IPS-NIHi11 (cell line): Measurements from ENCODE around the gene CNPY1.
A peak's percentile ranks its signal among the peaks of the same experiment; 100 is the strongest.

ENCODE experiments used
- DNase-seq: peaks from one replicate; pipeline ENCODE4 v3.0.0; 2012; ENCODE audit warnings: mixed read lengths, low spot score

The CNPY1 gene

GRCh38 chr7:155558961-155559360, 12.6 kb upstream of the CNPY1 start:
- no peak for DNase-seq

GRCh38 chr7:155558351-155558750, 12.0 kb upstream of the CNPY1 start:
- DNase-seq = no peak

GRCh38 chr7:155557778-155558177, 11.4 kb upstream of the CNPY1 start:
- DNase-seq = no peak

GRCh38 chr7:155556763-155557162, 10.4 kb upstream of the CNPY1 start:
- no peak for DNase-seq

- DNase-seq = no peak
Measured at GRCh38 chr7:155555116-155555695, 8.8 kb upstream of the CNPY1 start.

- DNase-seq = no peak
Measured at GRCh38 chr7:155553871-155554270, 7.5 kb upstream of the CNPY1 start.

GRCh38 chr7:155551785-155552611, 5.6 kb upstream of the CNPY1 start:
- DNase-seq = no peak

GRCh38 chr7:155550916-155551315, 4.6 kb upstream of the CNPY1 start:
- DNase-seq = no peak

- DNase-seq = no peak
Measured at GRCh38 chr7:155549226-155549625, 2.9 kb upstream of the CNPY1 start.

- no peak for DNase-seq
Measured at GRCh38 chr7:155547161-155547791, 917 bp upstream of the CNPY1 start.

GRCh38 chr7:155545348-155545747, 1.0 kb downstream of the CNPY1 start:
- no peak for DNase-seq

- DNase-seq = no peak
Measured at GRCh38 chr7:155544485-155544884, 1.9 kb downstream of the CNPY1 start.

- no peak for DNase-seq
Measured at GRCh38 chr7:155543926-155544325, 2.4 kb downstream of the CNPY1 start.

GRCh38 chr7:155543011-155543876, 3.1 kb downstream of the CNPY1 start:
- no peak for DNase-seq

GRCh38 chr7:155541986-155542675, 4.2 kb downstream of the CNPY1 start:
- DNase-seq = no peak

GRCh38 chr7:155540553-155540952, 5.8 kb downstream of the CNPY1 start:
- DNase-seq = no peak

- no peak for DNase-seq
Measured at GRCh38 chr7:155538293-155538692, 8.1 kb downstream of the CNPY1 start.

- DNase-seq = no peak
Measured at GRCh38 chr7:155536451-155536850, 9.9 kb downstream of the CNPY1 start.

GRCh38 chr7:155534691-155535090, 11.7 kb downstream of the CNPY1 start:
- no peak for DNase-seq

GRCh38 chr7:155533827-155534690, 12.3 kb downstream of the CNPY1 start:
- peak; percentile 94 for DNase-seq
